ENCODE results near the gene HRH2. TPM values are rescaled to one million over a fixed set of nuclear protein-coding genes. Genes with fewer than 3 reads are reported as not detected.
"Not testable (repeated sequence)": the region's sequence is repeated elsewhere in the genome, so short reads cannot be mapped to it uniquely, and the experiment has no call there.

Gene HRH2
- polyA plus RNA-seq, 3 donors from 2014 or later = 0.11 to 0.34 (median 0.14) TPM

GRCh38 chr5:175711472-175712312, 53.8 kb downstream of the HRH2 start:
- Mint-ChIP-seq H3K9me3 (peaks cover 0 to 5% (median 3%) of the 10 kb centered on the region in 6 donors), H3K27ac (no peak overlapping the region), H3K4me3 (no peak overlapping the region), H3K36me3 (no peaks in the 10 kb centered on the region), H3K4me1 (no peaks in the 10 kb centered on the region), H3K27me3 (ENCODE audit: low read depth in 3 of 3) (peaks cover 4 to 15% (median 7%) of the 10 kb centered on the region in 3 donors)
- no peak for DNase-seq

- no peaks in the 10 kb centered on the region for H3K36me3 Mint-ChIP-seq
- peaks cover 4 to 17% (median 7%) of the 10 kb centered on the region in 3 donors for H3K27me3 Mint-ChIP-seq (ENCODE audit: low read depth in 3 of 3)
- H3K4me3 Mint-ChIP-seq = no peak overlapping the region
- H3K9me3 Mint-ChIP-seq = peaks cover 0 to 11% (median 3%) of the 10 kb centered on the region in 6 donors
- H3K27ac Mint-ChIP-seq = no peak overlapping the region
- no peak for DNase-seq
- no peaks in the 10 kb centered on the region for H3K4me1 Mint-ChIP-seq
These were observed 54.4 kb downstream of the HRH2 start for GRCh38 chr5:175712313-175712680.

GRCh38 chr5:175712681-175713085, 54.8 kb downstream of the HRH2 start:
- Mint-ChIP-seq H3K36me3 (no peaks in the 10 kb centered on the region), H3K9me3 (peaks cover 0 to 14% (median 3%) of the 10 kb centered on the region in 6 donors), H3K4me1 (no peaks in the 10 kb centered on the region), H3K27ac (no peak overlapping the region), H3K4me3 (no peak overlapping the region), H3K27me3 (ENCODE audit: low read depth in 3 of 3) (peaks cover 4 to 21% (median 7%) of the 10 kb centered on the region in 3 donors)
- no peak for DNase-seq

- H3K4me1 Mint-ChIP-seq = no peaks in the 10 kb centered on the region
- H3K36me3 Mint-ChIP-seq = no peaks in the 10 kb centered on the region
- no peak for DNase-seq
- H3K4me3 Mint-ChIP-seq = no peak overlapping the region
- H3K9me3 Mint-ChIP-seq = peaks cover 0 to 24% (median 3%) of the 10 kb centered on the region in 6 donors
- H3K27ac Mint-ChIP-seq = no peak overlapping the region
- peaks cover 4 to 26% (median 9%) of the 10 kb centered on the region in 3 donors for H3K27me3 Mint-ChIP-seq (ENCODE audit: low read depth in 3 of 3)
These were observed 56.1 kb downstream of the HRH2 start for GRCh38 chr5:175713930-175714329.

DNA sequence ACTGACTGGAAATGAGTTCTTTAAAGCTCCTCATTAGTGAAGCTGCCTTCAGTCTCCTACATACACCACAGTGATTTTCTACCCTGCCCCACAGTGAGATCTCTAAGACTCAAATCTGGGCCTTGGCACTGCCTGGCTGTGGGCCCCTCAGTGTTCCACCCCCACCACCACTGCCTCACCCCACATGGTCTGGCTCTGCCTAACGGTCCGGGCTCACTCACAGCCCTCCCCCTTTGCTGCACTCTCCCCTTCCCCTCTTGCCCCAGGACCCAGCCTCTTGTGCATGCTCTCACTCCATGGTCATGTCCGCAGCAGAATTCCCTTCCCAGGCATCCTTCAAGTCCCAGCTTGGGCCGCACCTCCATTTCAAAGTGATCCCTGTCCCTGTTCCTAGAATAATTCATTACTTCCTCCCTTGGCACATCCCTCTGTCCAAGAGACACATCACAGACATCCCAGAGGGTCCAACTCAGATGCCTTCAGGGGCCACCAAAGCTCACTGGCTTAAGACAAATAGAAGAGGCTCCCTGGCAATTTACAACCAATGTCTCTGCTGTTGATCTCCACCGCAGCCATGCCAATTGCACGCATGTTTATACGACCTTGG, 56.7 kb downstream of the HRH2 start:
- Mint-ChIP-seq H3K9me3 (peaks cover 0 to 24% (median 3%) of the 10 kb centered on the region in 6 donors), H3K36me3 (no peaks in the 10 kb centered on the region), H3K27me3 (ENCODE audit: low read depth in 3 of 3) (peaks cover 4 to 26% (median 9%) of the 10 kb centered on the region in 3 donors), H3K4me3 (no peak overlapping the region), H3K27ac (no peak overlapping the region), H3K4me1 (no peaks in the 10 kb centered on the region)
- no peak for DNase-seq

DNA sequence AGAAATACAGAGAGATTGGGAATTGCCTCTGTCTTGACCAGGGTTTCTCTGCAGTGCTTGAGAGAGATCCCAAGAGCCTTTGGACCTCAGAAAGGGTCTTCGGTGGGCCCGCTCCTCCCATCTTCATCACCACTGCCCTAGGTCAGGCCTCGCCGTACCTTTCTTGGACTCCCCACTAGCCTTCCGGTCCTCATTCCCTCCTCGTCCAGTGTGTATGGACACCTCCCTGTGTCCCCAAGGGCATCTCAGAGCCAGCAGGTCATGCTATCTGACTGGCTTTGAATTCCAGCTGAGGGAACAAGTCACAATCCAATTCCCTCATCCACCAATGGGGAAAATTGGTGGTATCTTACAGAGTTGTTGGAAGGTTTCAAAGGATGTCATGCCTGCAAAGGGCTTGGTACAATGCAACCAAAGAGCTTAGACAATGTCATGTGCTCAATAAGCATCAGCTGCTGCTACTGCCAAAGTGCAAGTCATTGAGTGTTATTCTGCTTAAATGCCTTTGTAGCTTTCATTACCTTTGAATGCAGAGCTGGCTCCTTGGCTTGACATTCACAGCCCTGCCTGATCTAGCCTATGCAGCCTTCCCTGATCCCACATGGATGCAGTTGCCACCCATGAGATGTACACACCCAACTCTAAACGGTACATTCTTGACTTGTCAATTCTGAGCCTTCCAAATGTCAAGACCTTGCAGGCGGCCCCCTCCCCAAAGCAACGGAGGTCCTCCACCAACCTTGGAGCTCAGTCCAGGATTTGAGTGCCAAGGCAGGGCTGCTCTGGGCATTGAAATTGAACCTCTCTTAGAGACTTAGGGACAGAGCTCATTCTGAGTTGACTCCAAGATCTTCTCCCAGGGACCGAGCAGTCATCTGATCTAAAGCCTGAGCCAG, 58.0 kb downstream of the HRH2 start:
- no peak for DNase-seq
- Mint-ChIP-seq H3K4me3 (no peak overlapping the region), H3K27ac (no peak overlapping the region), H3K4me1 (no peaks in the 10 kb centered on the region), H3K36me3 (no peaks in the 10 kb centered on the region), H3K9me3 (peaks cover 0 to 24% (median 3%) of the 10 kb centered on the region in 6 donors), H3K27me3 (ENCODE audit: low read depth in 3 of 3) (peaks cover 4 to 23% (median 9%) of the 10 kb centered on the region in 3 donors)

GRCh38 chr5:175717837-175718236, 60.0 kb downstream of the HRH2 start:
- H3K27me3 Mint-ChIP-seq (ENCODE audit: low read depth in 3 of 3) = peaks cover 2 to 17% (median 7%) of the 10 kb centered on the region in 3 donors
- H3K36me3 Mint-ChIP-seq = no peaks in the 10 kb centered on the region
- H3K27ac Mint-ChIP-seq = no peak overlapping the region
- H3K9me3 Mint-ChIP-seq = peaks cover 0 to 24% (median 3%) of the 10 kb centered on the region in 6 donors
- no peak overlapping the region for H3K4me3 Mint-ChIP-seq
- no peaks in the 10 kb centered on the region for H3K4me1 Mint-ChIP-seq
- no peak for DNase-seq

- no peak for DNase-seq
- no peaks in the 10 kb centered on the region for H3K36me3 Mint-ChIP-seq
- H3K27me3 Mint-ChIP-seq (ENCODE audit: low read depth in 3 of 3) = peaks cover 2 to 18% (median 7%) of the 10 kb centered on the region in 3 donors
- H3K4me3 Mint-ChIP-seq = no peak overlapping the region
- no peak overlapping the region for H3K27ac Mint-ChIP-seq
- H3K4me1 Mint-ChIP-seq = no peaks in the 10 kb centered on the region
- peaks cover 0 to 24% (median 3%) of the 10 kb centered on the region in 6 donors for H3K9me3 Mint-ChIP-seq
These were observed 60.7 kb downstream of the HRH2 start for GRCh38 chr5:175718401-175719108.

DNA sequence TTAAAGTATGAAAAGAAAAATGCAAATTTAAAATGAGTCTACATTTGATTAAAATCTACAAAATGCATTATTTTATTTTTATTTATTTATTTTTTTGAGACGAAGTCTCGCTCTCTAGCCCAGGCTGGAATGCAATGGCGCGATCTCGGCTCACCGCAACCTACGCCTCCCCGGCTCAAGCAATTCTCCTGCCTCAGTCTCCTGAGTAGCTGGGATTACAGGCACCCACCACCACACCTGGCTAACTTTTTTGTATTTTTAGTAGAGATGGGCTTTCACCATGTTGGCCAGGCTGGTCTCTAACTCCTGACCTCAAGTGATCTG, 61.2 kb downstream of the HRH2 start:
- DNase-seq, H3K36me3 Mint-ChIP-seq, H3K4me1 Mint-ChIP-seq, H3K4me3 Mint-ChIP-seq, H3K27ac Mint-ChIP-seq: not testable (repeated sequence)
- Mint-ChIP-seq H3K27me3 (ENCODE audit: low read depth in 3 of 3) (peaks cover 2 to 15% (median 9%) of the 10 kb centered on the region in 3 donors), H3K9me3 (peaks cover 0 to 24% (median 3%) of the 10 kb centered on the region in 6 donors)

DNA sequence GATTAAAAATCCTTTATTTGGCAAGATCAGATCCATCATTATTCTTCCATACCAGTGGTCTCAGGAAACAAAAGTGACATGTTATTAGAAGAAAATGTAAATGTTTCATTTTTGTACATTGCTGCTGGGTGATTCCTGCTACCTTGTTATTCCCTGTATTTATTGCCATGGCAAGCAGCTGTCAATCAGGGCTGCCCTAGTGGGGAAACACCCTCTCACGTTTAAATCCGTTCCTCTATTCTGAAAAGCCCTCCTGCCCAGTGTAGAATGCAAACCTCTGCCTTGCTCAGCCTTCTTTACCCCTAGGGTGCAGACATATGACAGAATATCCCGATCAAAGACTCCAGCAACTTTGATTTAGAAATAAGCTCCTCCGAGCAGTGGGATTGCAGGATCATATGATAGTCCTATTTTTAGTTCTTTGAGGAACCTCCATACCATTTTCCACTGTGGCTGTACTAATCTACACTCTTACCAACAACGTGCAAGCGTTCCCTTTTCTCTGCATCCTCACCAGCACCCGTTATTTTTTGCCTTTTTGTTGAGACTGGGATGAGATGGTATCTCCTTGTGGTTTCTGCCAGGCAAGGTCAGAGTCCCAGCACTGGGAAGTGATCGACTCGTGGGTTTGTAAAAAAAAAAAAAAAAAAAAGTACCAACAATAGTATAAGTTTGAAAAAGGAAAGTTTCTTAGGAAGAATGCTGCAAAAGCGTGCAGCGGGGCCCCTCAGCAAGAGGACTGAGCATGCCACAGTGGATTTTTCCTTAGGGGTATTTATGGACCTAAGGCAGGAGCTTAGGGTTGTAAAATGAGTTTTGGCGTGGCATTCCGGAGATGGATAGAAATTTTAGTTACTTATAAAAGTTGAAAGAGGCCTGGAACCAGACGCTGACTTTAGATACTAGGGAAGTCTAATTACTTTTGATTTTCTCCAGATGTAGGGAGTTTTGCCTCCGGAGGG, 66.7 kb downstream of the HRH2 start:
- no peak for DNase-seq
- Mint-ChIP-seq H3K9me3 (peaks cover 0 to 2% (median 0%) of the 10 kb centered on the region in 6 donors), H3K27me3 (ENCODE audit: low read depth in 3 of 3) (peaks cover 2 to 6% (median 4%) of the 10 kb centered on the region in 3 donors), H3K4me3 (no peak overlapping the region), H3K36me3 (no peaks in the 10 kb centered on the region), H3K27ac (no peak overlapping the region), H3K4me1 (peaks cover under 1 to 2% of the 10 kb centered on the region in 2 donors)

GRCh38 chr5:175728316-175728715, 70.4 kb downstream of the HRH2 start:
- Mint-ChIP-seq H3K27me3 (ENCODE audit: low read depth in 3 of 3) (peaks cover 4 to 10% (median 6%) of the 10 kb centered on the region in 3 donors), H3K36me3 (no peaks in the 10 kb centered on the region), H3K4me3 (no peak overlapping the region), H3K27ac (no peak overlapping the region), H3K9me3 (no peaks in the 10 kb centered on the region), H3K4me1 (peaks cover 6 to 8% of the 10 kb centered on the region in 2 donors)
- DNase-seq = no peak

Measured in immature natural killer cell (primary cell).